ENCODE data around the gene TMIGD1. TPM values are rescaled to one million over a fixed set of nuclear protein-coding genes. Genes with fewer than 3 reads are reported as not detected.

TMIGD1 gene
- total RNA-seq, 1 experiment from 2014 or later, result not detected

- Histone ChIP-seq H3K36me3 (ENCODE audit: control insufficient read depth in 1 of 2, insufficient read depth in 2 of 2, low read length in 2 of 2) (no peaks in the 10 kb centered on the region), H2AFZ (ENCODE audit: low read depth, low read length, poor library complexity, severe bottlenecking) (peak overlapping the region; percentile 10), H3K27me3 (ENCODE audit: insufficient read depth, low read length) (no peaks in the 10 kb centered on the region), H3K4me1 (ENCODE audit: control insufficient read depth in 1 of 2, insufficient read depth in 2 of 2, low read length in 2 of 2) (peaks cover 6 to 28% of the 10 kb centered on the region in 2 experiments; a peak in 3 of 4 replicates), H4K20me1 (ENCODE audit: insufficient read depth) (no peaks in the 10 kb centered on the region), H3K4me2 (ENCODE audit: low read length) (peak overlapping the region; percentile 20), H3K9me3 (ENCODE audit: control insufficient read depth in 1 of 2, insufficient read depth in 1 of 2, low read depth in 1 of 2, low read length in 2 of 2) (no peaks in the 10 kb centered on the region), H3K79me2 (ENCODE audit: insufficient read depth, low read length) (no peaks in the 10 kb centered on the region), H3K27ac (ENCODE audit: low read depth, low read length) (no peak overlapping the region), H3K9me2 (ENCODE audit: insufficient read depth) (no peaks in the 10 kb centered on the region), H3K4me3 (replicated peaks in 1 of 2; ENCODE audit: low read depth in 1 of 2, low read length in 2 of 2) (no peak overlapping the region), H3K9ac (ENCODE audit: low read length) (no peak overlapping the region)
- peak; percentile 76 for ATAC-seq
- intact Hi-C loops (cut with micrococcal nuclease), result no loop called here
- ChIA-PET POLR2A (no interaction called here), RAD21 (ENCODE audit: low non-redundant PET in 1 of 2, low total read pairs in 2 of 2, uncharacterized antibody in 2 of 2, unreplicated experiment in 2 of 2) (no interaction called here), CTCF (no interaction called here)
- TF ChIP-seq CTCF (IDR thresholded peaks at IDR 0.05 in 2 of 3, conservative IDR thresholded peaks at IDR 0.05 in 1 of 3; ENCODE audit: borderline replicate concordance in 1 of 3, insufficient read depth in 1 of 3, low read depth in 2 of 3, low read length in 2 of 3), result peak; percentile 23 to 35 (median 27); a peak in 3 of 6 replicates
- TF ChIP-seq ATF3 (IDR thresholded peaks at IDR 0.05), result no peak
- peak; percentile 45; the same call in 1 of the 2 replicates for TF ChIP-seq FOSL1 (IDR thresholded peaks at IDR 0.05; ENCODE audit: low read depth)
- TF ChIP-seq RAD21 (IDR thresholded peaks at IDR 0.05; ENCODE audit: low read depth), result peak; percentile 49
- no peak for TF ChIP-seq REST (IDR thresholded peaks at IDR 0.05; ENCODE audit: low read depth)
- no peak for TF ChIP-seq ELF1 (IDR thresholded peaks at IDR 0.05; ENCODE audit: borderline replicate concordance, low read depth)
- no peak for TF ChIP-seq MAX (IDR thresholded peaks at IDR 0.05)
- no TSS peak for BruUV-seq (replicated peaks)
- peak; percentile 29 for DNase-seq (ENCODE audit: low read depth, low spot score)
These were observed 38.9 kb upstream of the TMIGD1 start for GRCh38 chr17:30372755-30373154.
